Measurements from ENCODE around the gene SLC2A1.
A peak's percentile ranks its signal among the peaks of the same experiment; 100 is the strongest.

The SLC2A1 gene

GRCh38 chr1:42957229-42957879 lies 1.3 kb downstream of the SLC2A1 start:
- H3K27me3 ChIP-seq (ENCODE audit: control insufficient read depth, insufficient read depth, low read length): no peaks in the 10 kb centered on the region
- H3K4me3 ChIP-seq (ENCODE audit: low read depth, low read length): peak overlapping the region; percentile 87
- H3K9ac ChIP-seq (ENCODE audit: low read depth, low read length): peak overlapping the region; percentile 92
- H3K9me3 ChIP-seq (ENCODE audit: control insufficient read depth, insufficient read depth, low read length): no peaks in the 10 kb centered on the region
- peaks cover 41% of the 10 kb centered on the region for H3K36me3 ChIP-seq (ENCODE audit: control insufficient read depth, insufficient read depth, low read length)
- peaks cover 48% of the 10 kb centered on the region for H3K4me1 ChIP-seq (ENCODE audit: control insufficient read depth, insufficient read depth, low read length)
- H3K27ac ChIP-seq (ENCODE audit: low read depth, low read length): peak overlapping the region; percentile 88

DNA sequence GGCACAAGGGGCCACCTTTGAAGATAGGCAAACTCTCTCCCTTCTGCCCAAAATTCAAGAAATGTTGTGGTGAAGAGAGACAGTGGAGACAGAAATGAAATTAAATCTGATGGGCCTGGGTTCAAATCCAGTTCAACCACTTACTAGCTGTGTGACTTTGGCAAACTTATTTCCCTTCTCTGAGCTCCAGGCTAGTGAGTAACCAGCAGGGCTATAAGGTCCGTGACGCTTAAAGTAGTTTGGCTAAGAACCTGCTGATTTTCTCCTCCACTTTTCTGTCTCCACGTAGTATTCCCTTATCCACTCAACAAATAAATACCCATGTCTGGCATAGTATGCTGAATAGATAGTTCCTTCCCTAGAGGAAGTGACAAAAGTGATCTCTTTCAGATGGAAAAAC lies 1.9 kb downstream of the SLC2A1 start:
- H3K27ac ChIP-seq (ENCODE audit: low read depth, low read length): peak overlapping the region; percentile 88
- H3K36me3 ChIP-seq (ENCODE audit: control insufficient read depth, insufficient read depth, low read length): peaks cover 47% of the 10 kb centered on the region
- H3K9me3 ChIP-seq (ENCODE audit: control insufficient read depth, insufficient read depth, low read length): no peaks in the 10 kb centered on the region
- H3K4me3 ChIP-seq (ENCODE audit: low read depth, low read length): peak overlapping the region; percentile 87
- peaks cover 46% of the 10 kb centered on the region for H3K4me1 ChIP-seq (ENCODE audit: control insufficient read depth, insufficient read depth, low read length)
- peak overlapping the region; percentile 92 for H3K9ac ChIP-seq (ENCODE audit: low read depth, low read length)
- no peaks in the 10 kb centered on the region for H3K27me3 ChIP-seq (ENCODE audit: control insufficient read depth, insufficient read depth, low read length)

GRCh38 chr1:42955311-42956063 lies 3.2 kb downstream of the SLC2A1 start:
- H3K4me1 ChIP-seq (ENCODE audit: control insufficient read depth, insufficient read depth, low read length): peaks cover 45% of the 10 kb centered on the region
- 0 out of 2 replicates have a peak overlapping the region, but pooled peaks have one; percentile 10 for H3K9ac ChIP-seq (ENCODE audit: low read depth, low read length)
- no peak overlapping the region for H3K27ac ChIP-seq (ENCODE audit: low read depth, low read length)
- H3K9me3 ChIP-seq (ENCODE audit: control insufficient read depth, insufficient read depth, low read length): no peaks in the 10 kb centered on the region
- H3K4me3 ChIP-seq (ENCODE audit: low read depth, low read length): peak overlapping the region; percentile 52
- H3K27me3 ChIP-seq (ENCODE audit: control insufficient read depth, insufficient read depth, low read length): no peaks in the 10 kb centered on the region
- H3K36me3 ChIP-seq (ENCODE audit: control insufficient read depth, insufficient read depth, low read length): peaks cover 57% of the 10 kb centered on the region

DNA sequence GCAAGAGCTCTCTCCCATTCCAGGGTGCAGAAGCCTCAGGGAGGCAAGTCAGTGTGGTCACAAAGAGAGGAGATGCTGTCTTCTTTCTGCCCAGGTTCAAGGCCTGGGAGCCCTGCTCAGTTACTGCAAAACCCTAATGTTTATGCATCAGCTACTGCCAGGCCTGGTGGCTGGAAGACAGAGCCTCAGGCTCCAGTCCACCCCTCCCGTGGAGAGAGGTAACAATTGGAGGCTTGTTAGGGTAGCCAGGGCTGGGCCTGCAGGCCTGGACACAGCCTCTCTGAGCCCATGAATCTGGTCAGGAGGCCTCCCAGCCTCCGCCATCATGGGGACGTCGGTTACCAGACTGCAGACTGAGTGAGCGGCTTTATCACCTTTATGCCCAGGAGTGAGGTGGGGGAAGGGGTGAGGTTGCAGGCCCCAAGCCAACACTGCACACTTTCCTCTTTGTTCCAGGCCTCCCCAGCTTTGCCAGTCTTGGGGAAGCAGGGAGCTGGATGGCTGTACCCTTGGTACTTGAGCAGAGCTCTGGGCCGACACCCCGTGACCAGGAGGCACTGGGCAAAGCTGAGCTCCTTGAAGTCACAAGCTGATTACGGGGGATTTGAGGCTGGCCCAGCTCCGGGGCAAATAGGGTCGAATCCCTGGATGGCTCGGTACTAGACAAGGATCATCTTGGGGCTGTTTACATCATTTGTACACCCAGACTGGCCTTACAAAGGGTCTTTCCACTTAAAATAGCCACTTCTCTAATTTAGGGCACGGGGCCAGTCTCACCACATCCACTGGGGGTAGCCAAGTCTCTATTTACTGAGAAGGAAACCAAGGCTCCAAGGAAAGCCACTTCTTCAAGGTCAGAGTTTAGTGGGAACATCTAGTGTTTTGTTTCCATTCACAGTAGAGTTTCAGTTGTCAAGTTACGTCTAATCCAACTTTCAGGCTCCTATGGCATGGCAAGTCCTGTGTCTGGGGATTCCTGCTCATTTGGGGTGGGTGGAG lies 5.2 kb downstream of the SLC2A1 start:
- H3K27ac ChIP-seq (ENCODE audit: low read depth, low read length): no peak overlapping the region
- H3K9ac ChIP-seq (ENCODE audit: low read depth, low read length): no peak overlapping the region
- H3K9me3 ChIP-seq (ENCODE audit: control insufficient read depth, insufficient read depth, low read length): no peaks in the 10 kb centered on the region
- H3K4me1 ChIP-seq (ENCODE audit: control insufficient read depth, insufficient read depth, low read length): peaks cover 53% of the 10 kb centered on the region
- H3K27me3 ChIP-seq (ENCODE audit: control insufficient read depth, insufficient read depth, low read length): no peaks in the 10 kb centered on the region
- H3K36me3 ChIP-seq (ENCODE audit: control insufficient read depth, insufficient read depth, low read length): peaks cover 63% of the 10 kb centered on the region
- H3K4me3 ChIP-seq (ENCODE audit: low read depth, low read length): no peak overlapping the region

- H3K27ac ChIP-seq (ENCODE audit: low read depth, low read length): no peak overlapping the region
- no peak overlapping the region for H3K9ac ChIP-seq (ENCODE audit: low read depth, low read length)
- no peaks in the 10 kb centered on the region for H3K27me3 ChIP-seq (ENCODE audit: control insufficient read depth, insufficient read depth, low read length)
- no peaks in the 10 kb centered on the region for H3K9me3 ChIP-seq (ENCODE audit: control insufficient read depth, insufficient read depth, low read length)
- H3K4me1 ChIP-seq (ENCODE audit: control insufficient read depth, insufficient read depth, low read length): peaks cover 63% of the 10 kb centered on the region
- peaks cover 71% of the 10 kb centered on the region for H3K36me3 ChIP-seq (ENCODE audit: control insufficient read depth, insufficient read depth, low read length)
- H3K4me3 ChIP-seq (ENCODE audit: low read depth, low read length): no peak overlapping the region
Measured at GRCh38 chr1:42952303-42953001, 6.2 kb downstream of the SLC2A1 start.

- Histone ChIP-seq H3K9me3 (ENCODE audit: control insufficient read depth, insufficient read depth, low read length) (no peaks in the 10 kb centered on the region), H3K4me3 (ENCODE audit: low read depth, low read length) (no peak overlapping the region), H3K27me3 (ENCODE audit: control insufficient read depth, insufficient read depth, low read length) (no peaks in the 10 kb centered on the region), H3K36me3 (ENCODE audit: control insufficient read depth, insufficient read depth, low read length) (peaks cover 76% of the 10 kb centered on the region), H3K27ac (ENCODE audit: low read depth, low read length) (no peak overlapping the region), H3K9ac (ENCODE audit: low read depth, low read length) (no peak overlapping the region), H3K4me1 (ENCODE audit: control insufficient read depth, insufficient read depth, low read length) (peaks cover 63% of the 10 kb centered on the region)
Measured at GRCh38 chr1:42951588-42951987, 7.1 kb downstream of the SLC2A1 start.

DNA sequence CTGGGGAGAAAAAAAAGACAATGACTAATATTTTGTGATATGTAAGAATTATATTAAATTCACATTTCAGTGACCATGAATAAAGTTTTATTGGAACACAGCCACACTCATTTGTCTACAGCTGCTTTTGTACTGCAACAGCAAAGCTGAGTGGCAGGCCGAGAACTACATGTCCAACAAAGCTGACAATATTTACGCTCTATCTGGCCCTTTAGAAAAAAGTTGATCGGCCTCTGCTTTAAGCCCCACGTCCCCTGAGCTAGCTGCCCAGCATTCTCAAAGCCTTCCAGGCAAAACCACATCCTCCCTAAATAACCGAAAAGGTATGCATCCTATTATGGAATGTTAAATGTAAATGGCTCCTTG lies 8.6 kb downstream of the SLC2A1 start:
- peaks cover 72% of the 10 kb centered on the region for H3K36me3 ChIP-seq (ENCODE audit: control insufficient read depth, insufficient read depth, low read length)
- no peak overlapping the region for H3K27ac ChIP-seq (ENCODE audit: low read depth, low read length)

GRCh38 chr1:42949312-42950115 lies 9.2 kb downstream of the SLC2A1 start:
- Histone ChIP-seq H3K4me1 (ENCODE audit: control insufficient read depth, insufficient read depth, low read length) (peaks cover 60% of the 10 kb centered on the region), H3K27me3 (ENCODE audit: control insufficient read depth, insufficient read depth, low read length) (no peaks in the 10 kb centered on the region), H3K4me3 (ENCODE audit: low read depth, low read length) (no peak overlapping the region), H3K27ac (ENCODE audit: low read depth, low read length) (peak overlapping the region; percentile 31), H3K9ac (ENCODE audit: low read depth, low read length) (no peak overlapping the region), H3K36me3 (ENCODE audit: control insufficient read depth, insufficient read depth, low read length) (peaks cover 72% of the 10 kb centered on the region), H3K9me3 (ENCODE audit: control insufficient read depth, insufficient read depth, low read length) (no peaks in the 10 kb centered on the region)

More for the DNA sequence above, 8.6 kb downstream of the SLC2A1 start:
- no peaks in the 10 kb centered on the region for H3K9me3 ChIP-seq (ENCODE audit: control insufficient read depth, insufficient read depth, low read length)
- H3K27me3 ChIP-seq (ENCODE audit: control insufficient read depth, insufficient read depth, low read length): no peaks in the 10 kb centered on the region
- H3K9ac ChIP-seq (ENCODE audit: low read depth, low read length): no peak overlapping the region
- peaks cover 62% of the 10 kb centered on the region for H3K4me1 ChIP-seq (ENCODE audit: control insufficient read depth, insufficient read depth, low read length)
- no peak overlapping the region for H3K4me3 ChIP-seq (ENCODE audit: low read depth, low read length)

DNA sequence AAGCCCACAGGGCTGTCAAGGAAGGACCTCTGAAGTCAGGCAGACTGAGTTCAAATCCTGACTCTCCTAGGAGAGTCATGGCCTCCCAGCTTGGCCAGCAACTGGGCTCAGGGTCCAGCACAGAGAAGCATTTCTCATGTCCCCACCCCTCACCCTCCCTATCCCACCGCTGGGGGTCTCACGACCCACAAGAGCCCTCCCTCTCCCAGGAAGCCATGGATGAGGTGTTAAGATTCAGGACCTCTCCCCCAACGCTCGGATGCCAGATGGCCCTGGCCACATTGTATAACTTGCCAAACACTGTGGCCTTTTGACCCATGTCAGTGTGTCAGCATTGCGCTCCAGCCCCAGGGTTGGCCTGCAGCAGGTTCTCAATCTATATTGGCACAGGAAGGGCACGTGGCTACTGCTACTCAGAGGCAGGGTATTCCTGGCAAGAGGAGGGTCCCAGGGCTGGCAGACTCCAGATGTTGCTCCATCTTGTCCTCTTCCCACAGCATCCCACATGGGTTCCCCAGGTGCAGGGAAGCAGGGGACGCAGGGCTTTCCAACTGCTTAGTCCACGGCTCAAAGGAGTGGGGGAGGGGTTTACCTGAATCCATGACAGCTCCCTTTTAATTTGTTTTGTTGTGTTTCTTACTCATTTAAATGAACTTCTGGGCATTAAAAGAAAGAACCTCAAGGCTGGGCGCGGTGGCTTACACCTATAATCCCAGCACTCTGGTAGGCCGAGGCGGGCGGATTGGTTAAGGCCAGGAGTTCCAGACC lies 10.5 kb downstream of the SLC2A1 start:
- Histone ChIP-seq H3K4me3 (ENCODE audit: low read depth, low read length) (no peak overlapping the region), H3K9ac (ENCODE audit: low read depth, low read length) (no peak overlapping the region), H3K9me3 (ENCODE audit: control insufficient read depth, insufficient read depth, low read length) (no peaks in the 10 kb centered on the region), H3K36me3 (ENCODE audit: control insufficient read depth, insufficient read depth, low read length) (peaks cover 73% of the 10 kb centered on the region), H3K4me1 (ENCODE audit: control insufficient read depth, insufficient read depth, low read length) (peaks cover 58% of the 10 kb centered on the region), H3K27ac (ENCODE audit: low read depth, low read length) (no peak overlapping the region), H3K27me3 (ENCODE audit: control insufficient read depth, insufficient read depth, low read length) (no peaks in the 10 kb centered on the region)
